ENCODE results near the gene FXYD3. TPM values are rescaled to one million over a fixed set of nuclear protein-coding genes. Genes with fewer than 3 reads are reported as not detected.

The FXYD3 gene
- total RNA-seq, 4 donors from 2014 or later = 0.38 to 2.6 TPM; not detected in 2

DNA sequence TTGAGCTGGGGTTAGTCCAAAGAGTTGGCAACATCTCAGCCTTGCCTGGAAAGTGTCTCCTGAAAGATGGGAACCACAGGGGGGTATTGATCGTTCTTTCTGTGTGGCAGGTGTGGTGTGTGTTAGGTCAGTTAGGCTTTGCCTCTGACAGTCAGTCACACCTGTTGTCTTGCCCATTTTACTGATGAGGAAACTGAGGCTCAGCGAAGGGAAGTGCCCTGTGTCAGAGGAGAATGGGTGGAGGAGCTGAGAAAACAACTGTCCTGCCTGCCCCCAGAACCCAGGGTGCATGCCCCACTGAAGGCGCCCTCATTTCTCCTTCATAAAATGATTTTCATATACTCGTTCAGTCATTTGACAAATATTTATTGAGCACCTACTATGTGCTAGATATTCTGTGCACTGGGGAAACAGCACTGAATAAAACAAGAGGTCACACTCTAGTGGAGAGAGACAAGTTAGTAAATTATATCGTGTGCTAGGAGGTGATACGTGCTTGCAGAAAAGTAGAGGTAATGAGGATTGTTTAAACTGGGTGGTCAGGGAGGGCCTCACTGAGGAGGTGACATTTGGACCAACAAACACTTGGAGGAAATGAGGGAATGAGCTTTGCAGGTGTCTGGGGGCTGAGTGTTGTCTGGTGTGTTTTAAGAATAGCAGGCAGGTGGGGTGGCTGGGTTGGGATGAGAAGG, 40.5 kb downstream of the FXYD3 start:
- DNase-seq (ENCODE audit: low spot score) (no peak), ATAC-seq (ENCODE audit: low FRiP score) (no peak)
- TF ChIP-seq, protein P1, sequence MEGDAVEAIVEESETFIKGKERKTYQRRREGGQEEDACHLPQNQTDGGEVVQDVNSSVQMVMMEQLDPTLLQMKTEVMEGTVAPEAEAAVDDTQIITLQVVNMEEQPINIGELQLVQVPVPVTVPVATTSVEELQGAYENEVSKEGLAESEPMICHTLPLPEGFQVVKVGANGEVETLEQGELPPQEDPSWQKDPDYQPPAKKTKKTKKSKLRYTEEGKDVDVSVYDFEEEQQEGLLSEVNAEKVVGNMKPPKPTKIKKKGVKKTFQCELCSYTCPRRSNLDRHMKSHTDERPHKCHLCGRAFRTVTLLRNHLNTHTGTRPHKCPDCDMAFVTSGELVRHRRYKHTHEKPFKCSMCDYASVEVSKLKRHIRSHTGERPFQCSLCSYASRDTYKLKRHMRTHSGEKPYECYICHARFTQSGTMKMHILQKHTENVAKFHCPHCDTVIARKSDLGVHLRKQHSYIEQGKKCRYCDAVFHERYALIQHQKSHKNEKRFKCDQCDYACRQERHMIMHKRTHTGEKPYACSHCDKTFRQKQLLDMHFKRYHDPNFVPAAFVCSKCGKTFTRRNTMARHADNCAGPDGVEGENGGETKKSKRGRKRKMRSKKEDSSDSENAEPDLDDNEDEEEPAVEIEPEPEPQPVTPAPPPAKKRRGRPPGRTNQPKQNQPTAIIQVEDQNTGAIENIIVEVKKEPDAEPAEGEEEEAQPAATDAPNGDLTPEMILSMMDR (IDR thresholded peaks at IDR 0.05) = no peak

DNA sequence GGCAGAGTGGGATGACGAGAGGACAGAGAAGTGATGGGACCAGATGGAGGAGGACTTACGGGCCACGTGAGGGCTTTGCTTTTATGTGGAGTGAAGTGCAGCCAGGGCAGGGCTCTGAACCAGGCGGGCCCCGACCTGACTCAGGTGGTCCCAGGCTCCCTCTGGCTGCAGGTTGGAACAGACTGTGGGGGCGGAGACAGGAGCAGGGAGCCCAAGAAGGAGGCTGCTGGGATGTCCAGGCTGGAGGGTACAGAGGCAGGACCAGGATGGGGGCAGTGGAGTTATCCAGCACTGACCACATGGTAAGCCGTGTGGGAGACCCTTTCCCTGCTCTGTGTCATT, 41.0 kb downstream of the FXYD3 start:
- no peak for ATAC-seq (ENCODE audit: low FRiP score)
- TF ChIP-seq, protein P1 (IDR thresholded peaks at IDR 0.05) = no peak
- no peak for DNase-seq (ENCODE audit: low spot score)

DNA sequence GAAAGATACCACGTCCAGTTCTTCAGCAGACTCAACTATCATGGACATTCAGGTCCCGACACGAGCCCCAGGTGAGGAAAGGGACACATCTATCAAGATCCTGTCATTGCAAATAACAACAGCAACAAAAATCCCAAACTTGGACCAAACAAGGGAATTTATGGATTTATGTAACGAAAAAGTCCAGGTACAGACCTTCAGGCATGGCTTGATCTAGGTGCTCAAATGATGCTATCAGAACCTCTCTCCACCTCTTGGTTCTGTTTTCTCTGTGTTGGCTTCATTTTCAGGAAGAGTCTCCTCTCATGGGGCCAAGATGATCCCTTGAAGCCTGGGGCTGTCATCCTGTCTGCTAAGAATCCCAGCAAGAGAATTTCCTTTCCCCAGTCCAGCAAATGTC, 41.8 kb downstream of the FXYD3 start:
- TF ChIP-seq, protein P1 (IDR thresholded peaks at IDR 0.05) = no peak
- DNase-seq (ENCODE audit: low spot score) (no peak), ATAC-seq (ENCODE audit: low FRiP score) (no peak)

DNA sequence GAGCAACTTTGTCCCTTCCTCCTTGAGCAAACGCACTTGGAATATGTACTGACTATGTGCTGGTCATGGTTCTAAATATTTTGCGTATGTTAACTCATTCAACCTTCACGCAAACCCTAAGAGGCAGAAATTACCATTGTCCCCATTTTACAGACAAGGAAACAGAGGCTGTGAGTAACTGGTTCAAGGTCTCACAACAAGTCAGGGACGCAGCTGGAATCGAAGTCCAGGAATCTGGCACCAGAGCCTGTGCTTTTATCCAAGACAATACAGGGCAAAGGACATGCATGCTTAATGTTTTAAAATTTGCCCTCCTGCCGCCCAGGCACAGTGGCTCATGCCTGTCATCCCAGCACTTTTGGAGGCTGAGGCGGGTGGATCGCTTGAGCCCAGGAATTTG, 44.0 kb downstream of the FXYD3 start:
- DNase-seq (ENCODE audit: low spot score) (no peak), ATAC-seq (ENCODE audit: low FRiP score) (no peak)
- TF ChIP-seq, protein P1 (IDR thresholded peaks at IDR 0.05) = no peak

DNA sequence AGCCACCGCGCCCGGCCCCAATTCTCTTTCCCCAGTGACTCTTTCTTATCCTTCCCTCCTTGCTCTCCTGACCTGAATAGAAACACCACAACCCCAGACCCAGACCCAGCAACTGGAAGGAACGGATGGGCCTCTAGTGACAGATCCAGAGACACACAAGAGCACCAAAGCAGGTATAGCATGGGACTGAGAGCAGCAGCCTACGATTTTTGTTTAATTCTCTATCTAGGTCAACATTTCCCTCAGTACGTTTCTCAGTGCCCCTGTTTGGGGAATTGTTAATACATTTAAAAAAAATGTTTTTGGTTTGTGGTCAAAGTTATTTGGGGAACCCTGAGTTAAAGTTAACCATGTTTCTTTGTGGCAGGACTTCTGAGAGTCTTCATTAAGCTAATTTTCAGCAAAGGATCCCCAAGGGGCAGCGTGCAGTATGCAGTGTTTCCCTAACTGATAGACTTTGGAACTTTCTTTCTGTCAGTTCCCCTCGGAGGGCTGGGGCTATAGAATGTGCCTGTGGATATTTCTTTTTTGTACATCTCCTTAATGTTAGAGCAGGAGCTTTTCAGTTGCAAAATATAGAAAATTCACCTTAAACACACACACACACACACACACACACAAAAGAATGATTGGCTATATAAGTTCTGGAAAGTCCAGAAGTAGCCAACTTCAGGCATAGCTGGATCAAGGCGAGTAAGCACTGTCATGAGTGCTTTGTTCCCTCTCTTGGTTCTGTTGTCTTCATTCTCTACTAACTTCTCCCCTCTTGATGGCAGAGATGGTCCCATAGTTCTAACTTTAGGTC, 45.2 kb downstream of the FXYD3 start:
- DNase-seq (ENCODE audit: low spot score) = no peak
- TF ChIP-seq, protein P1 (IDR thresholded peaks at IDR 0.05) = no peak
- no peak for ATAC-seq (ENCODE audit: low FRiP score)

DNA sequence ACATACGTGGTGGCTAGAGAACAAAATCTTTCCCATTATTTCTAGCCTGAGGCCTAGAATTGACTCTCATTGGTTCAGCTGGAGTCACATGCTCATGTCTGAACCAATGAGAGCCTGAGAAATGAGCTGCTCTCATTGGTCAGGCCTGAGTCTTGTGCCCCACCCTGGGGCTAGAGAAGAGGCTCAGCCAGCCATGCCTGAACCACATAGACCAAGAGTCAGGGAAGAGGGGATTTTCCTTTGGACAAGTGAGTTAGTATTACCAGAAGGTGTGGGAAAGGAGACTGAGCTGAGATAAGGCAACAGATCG, 45.8 kb downstream of the FXYD3 start:
- TF ChIP-seq, protein P1 (IDR thresholded peaks at IDR 0.05) = no peak
- DNase-seq (ENCODE audit: low spot score) (no peak), ATAC-seq (ENCODE audit: low FRiP score) (no peak)
